ENCODE results near the gene IMMP1L. TPM values are rescaled to one million over a fixed set of nuclear protein-coding genes. Genes with fewer than 3 reads are reported as not detected.

The IMMP1L gene
- total RNA-seq (2022; extraction: Qiagen RNA extraction): 35.6 to 53.4 TPM (median 48.0 TPM) in 5 replicates

GRCh38 chr11:31509429-31510345 lies at the start of gene IMMP1L, which contains the start of gene ELP4:
IMMP1L (minus strand) TSS chr11:31509622; CDS start chr11:31463276, 46,346 bp downstream.
ELP4 (plus strand) TSS chr11:31509767; CDS start chr11:31509785, 18 bp downstream.

Other genes starting within 250 kb of the IMMP1L start
- gene DCDC1, start 139.9 kb downstream of the IMMP1L start, total RNA-seq (2022; extraction: Qiagen RNA extraction): 0.28 to 0.69 TPM (median 0.57 TPM) in 5 replicates
- gene DNAJC24, start 139.8 kb downstream of the IMMP1L start, total RNA-seq (2022; extraction: Qiagen RNA extraction): 8.3 to 11.0 TPM (median 9.9 TPM) in 5 replicates
- gene ELP4, start 145 bp upstream of the IMMP1L start, total RNA-seq (2022; extraction: Qiagen RNA extraction): 7.7 to 9.2 TPM (median 8.2 TPM) in 5 replicates